Kidney tubule cell (primary cell): ENCODE measurements around the gene NTM.

Experiments
- DNase-seq: peaks from one replicate; pipeline ENCODE4 v3.0.0-alpha.2; 2018; ENCODE audit warnings: low spot score

NTM gene

GRCh38 chr11:131737357-131737756 is 366.9 kb downstream of the NTM start:
- no peak for DNase-seq

GRCh38 chr11:131739243-131739882 is 368.9 kb downstream of the NTM start:
- DNase-seq: no peak

- no peak for DNase-seq
These were observed 374.4 kb downstream of the NTM start for GRCh38 chr11:131744847-131745246.

GRCh38 chr11:131745405-131745804 is 375.0 kb downstream of the NTM start:
- peak; percentile 8 for DNase-seq

- DNase-seq: no peak
These were observed 375.8 kb downstream of the NTM start for GRCh38 chr11:131746201-131746600.

GRCh38 chr11:131748151-131749050 is 378.0 kb downstream of the NTM start:
- peak; percentile 65 for DNase-seq

GRCh38 chr11:131749101-131749500 is 378.7 kb downstream of the NTM start:
- peak; percentile 16 for DNase-seq

- no peak for DNase-seq
These were observed 379.7 kb downstream of the NTM start for GRCh38 chr11:131750152-131750551.

GRCh38 chr11:131750692-131751091 is 380.3 kb downstream of the NTM start:
- no peak for DNase-seq

- DNase-seq: no peak
These were observed 384.3 kb downstream of the NTM start for GRCh38 chr11:131754671-131755070.

GRCh38 chr11:131756479-131757110 is 386.2 kb downstream of the NTM start:
- peak; percentile 8 for DNase-seq

- DNase-seq: no peak
These were observed 388.3 kb downstream of the NTM start for GRCh38 chr11:131758726-131759125.

- DNase-seq: no peak
These were observed 388.7 kb downstream of the NTM start for GRCh38 chr11:131759140-131759539.

- DNase-seq: no peak
These were observed 390.0 kb downstream of the NTM start for GRCh38 chr11:131760091-131761061.

- DNase-seq: no peak
These were observed 392.1 kb downstream of the NTM start for GRCh38 chr11:131762346-131763110.

- no peak for DNase-seq
These were observed 392.9 kb downstream of the NTM start for GRCh38 chr11:131763193-131763890.

GRCh38 chr11:131764126-131764525 is 393.7 kb downstream of the NTM start:
- no peak for DNase-seq

GRCh38 chr11:131764649-131765048 is 394.2 kb downstream of the NTM start:
- DNase-seq: no peak

- no peak for DNase-seq
These were observed 396.2 kb downstream of the NTM start for GRCh38 chr11:131766637-131767036.

GRCh38 chr11:131767421-131767820 is 397.0 kb downstream of the NTM start:
- DNase-seq: peak; percentile 14
